ENCODE data around the gene PTPRG.

- no peak for TF ChIP-seq CTCF (IDR thresholded peaks at IDR 0.05)
- TF ChIP-seq POLR2A (IDR thresholded peaks at IDR 0.05) = no peak
These were observed 304.2 kb downstream of the PTPRG start for GRCh38 chr3:61865466-61866152.

All from adrenal gland (tissue), 5 donors.